NCI-H345 treated with DMSO at 0.1 percent for 48 hours (cell line): Measurements from ENCODE around the gene SRBD1.
A peak's percentile ranks its signal among the peaks of the same experiment; 100 is the strongest.

ENCODE experiments used
- DNase-seq: peaks from one replicate; lab custom pipeline; 2025; ENCODE audit not compliant: unreplicated experiment; lab: John Stamatoyannopoulos, UW

The SRBD1 gene

DNA sequence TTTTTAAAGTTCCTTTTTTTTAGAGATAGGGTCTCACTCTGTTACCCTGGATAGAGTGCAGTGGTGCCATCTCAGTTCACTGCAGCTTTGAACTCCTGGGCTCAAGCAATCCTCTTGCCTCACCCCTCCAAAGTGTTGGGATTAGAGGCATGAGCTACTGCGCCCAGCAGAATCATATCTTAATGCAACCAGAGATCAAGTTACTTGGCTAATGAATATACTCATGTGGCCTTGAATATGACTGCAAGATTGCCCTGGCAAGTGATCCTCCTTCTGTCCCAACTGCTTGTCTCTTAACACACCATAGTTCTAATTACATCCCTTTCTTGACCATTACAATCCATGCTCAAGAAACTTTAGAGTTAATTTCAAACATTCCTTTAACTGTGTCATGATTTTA lies 133.5 kb downstream of the SRBD1 start:
- DNase-seq, result no peak

DNA sequence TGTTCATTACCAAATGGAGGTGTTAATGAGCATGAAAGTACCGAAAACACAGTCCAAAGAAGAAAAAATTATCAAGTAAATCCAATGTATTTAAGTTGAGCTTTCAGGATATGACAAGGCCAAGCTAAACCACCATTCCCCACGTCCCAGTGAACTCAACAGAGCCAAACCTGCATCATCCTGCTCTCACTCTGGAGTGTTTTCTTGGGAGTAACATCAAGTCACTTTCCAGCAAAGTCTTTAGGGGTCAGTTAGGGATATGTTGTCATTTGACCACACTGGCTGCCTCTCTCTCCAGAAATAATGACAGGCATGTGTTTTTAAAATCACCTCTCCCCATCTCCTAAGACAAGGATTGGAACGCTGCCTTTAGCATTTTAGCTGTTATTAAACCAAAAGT lies 140.5 kb downstream of the SRBD1 start:
- no peak for DNase-seq

DNA sequence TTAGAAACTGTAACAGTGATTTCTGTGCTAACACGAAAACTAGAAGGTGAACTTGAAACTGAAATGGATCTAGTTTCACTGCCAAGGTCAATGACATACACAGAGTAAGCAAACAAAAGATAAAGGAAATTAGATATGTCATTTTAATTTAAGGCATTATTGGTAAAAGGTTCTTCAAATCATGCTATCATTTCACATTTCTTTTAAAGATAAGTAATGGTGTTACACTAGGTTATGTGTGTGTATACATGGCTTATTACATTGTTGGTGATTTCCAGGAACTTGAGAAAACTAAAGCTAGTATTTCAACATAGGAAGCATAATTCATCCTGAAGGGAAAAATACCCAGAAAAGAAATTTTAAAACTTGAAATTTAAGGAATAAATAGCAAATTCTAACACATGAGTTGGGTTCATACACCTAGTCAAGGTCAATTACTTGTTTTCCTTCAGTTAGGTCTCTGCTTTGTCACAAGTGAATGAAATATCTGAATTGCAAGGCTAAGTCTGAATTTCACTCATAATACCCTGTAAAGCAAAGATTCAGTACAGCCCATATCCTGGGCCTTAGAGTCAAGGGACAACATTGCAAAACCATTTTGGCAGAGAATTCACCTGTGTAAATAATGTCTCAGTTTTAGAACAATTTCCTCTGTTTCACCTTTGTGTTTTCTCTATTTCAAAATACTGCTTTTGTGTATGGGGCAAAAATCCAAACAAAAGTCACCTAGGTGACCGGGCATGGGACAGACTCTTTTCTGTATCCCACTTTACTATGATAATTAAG lies 141.6 kb downstream of the SRBD1 start:
- peak; percentile 71 for DNase-seq

DNA sequence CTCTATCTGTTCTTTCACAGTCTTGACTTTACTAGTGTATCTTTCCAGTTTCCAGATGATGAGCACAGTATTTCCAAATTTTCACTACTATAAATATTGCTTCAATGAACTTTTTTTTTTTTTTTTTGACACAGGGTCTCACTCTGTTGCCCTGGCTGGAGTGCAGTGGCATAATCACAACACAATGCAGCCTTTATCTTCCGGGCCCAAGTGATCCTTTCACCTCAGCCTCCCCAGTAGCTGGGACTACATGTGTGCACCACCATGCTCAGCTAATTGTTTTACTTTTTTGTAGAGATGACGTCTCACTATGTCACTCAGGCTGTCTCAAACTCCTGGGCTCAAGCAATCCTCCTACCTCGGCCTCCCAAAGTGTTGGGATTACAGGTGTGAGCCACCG lies 142.8 kb downstream of the SRBD1 start:
- no peak for DNase-seq

DNA sequence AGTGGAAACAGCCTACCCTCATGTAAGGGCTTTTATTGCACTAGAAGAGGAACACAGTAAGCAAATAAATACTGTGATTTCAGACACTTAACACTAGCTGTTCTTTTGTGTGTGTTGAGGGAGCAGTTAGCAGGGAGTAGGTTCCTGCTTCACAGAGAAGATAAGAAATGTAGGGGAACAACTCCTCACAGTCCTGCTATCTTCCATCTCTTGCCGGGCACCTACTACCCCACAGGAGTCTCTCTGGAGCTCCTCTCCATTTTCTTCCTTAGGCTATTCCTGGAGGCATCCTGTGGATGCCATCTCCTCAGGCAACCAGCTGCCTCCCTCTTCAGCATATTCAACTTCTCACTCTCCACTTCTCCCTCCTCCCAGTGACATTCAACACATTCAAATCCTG lies 145.0 kb downstream of the SRBD1 start:
- peak; percentile 40 for DNase-seq

DNA sequence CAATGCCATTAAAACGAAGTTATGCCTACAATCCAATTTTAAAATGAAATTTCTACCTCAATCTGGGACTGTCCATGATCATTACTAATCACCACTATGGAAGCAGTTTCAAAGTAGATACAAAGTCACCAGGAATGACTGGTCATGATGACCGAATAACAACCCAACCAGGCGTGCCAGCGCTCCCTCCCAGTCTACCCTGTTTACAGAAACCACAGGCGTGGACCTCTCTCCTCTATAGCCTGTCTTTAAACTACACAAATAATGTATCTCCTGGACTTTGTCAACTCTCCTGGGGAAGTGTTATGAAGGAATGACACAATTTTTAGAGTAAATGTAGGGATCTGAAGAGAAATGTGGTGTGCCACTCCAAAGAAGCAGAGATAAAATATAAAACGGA lies 150.2 kb downstream of the SRBD1 start:
- DNase-seq, result no peak

DNA sequence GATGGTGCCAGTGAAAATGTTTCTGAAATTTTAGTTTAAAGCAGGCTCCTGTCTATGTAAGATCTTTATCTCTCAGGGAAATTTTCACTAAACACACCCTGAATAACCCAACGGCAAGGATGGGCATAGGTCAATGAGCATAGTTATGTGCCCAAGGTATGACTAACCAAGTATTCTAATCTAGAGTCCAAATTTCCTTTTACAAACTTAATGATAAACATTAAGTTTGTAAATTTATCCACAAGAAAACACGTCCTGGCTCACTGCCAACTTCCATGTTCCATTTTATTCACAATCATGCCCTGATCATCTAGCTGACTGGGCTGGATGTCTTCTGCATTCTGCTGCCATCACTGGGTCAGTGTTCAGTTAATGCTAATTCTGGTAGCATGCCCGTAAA lies 151.2 kb downstream of the SRBD1 start:
- DNase-seq, result no peak

DNA sequence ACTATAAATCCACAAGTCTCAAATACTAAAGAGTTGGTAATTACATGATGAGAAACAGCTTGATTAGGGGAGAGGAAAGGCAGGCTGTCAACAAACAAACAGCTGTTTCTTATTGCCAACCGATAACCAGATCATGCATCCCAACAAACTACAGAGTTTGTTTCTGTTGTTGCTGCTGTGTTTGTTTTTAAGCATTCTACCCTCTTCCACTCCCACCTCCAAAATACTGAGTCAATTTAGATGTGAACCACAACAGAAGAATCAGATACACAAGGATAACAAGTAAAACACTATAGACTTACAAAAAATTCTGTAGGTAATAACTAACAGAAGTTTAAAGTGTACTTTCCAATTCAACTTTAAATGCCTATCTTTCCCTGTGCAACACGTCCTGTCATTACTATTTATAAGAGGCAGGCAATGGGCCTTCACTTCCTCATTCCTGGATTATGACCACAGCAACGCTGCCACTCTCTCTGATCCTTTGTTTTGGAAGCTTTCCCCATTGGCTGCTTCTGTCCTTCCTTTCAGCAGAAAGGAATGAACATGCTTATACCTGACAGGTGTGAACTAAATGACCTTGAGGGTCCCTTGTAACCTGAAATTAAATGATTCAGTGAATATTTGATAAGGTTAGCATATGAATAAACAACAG lies 152.0 kb downstream of the SRBD1 start:
- DNase-seq, result no peak

DNA sequence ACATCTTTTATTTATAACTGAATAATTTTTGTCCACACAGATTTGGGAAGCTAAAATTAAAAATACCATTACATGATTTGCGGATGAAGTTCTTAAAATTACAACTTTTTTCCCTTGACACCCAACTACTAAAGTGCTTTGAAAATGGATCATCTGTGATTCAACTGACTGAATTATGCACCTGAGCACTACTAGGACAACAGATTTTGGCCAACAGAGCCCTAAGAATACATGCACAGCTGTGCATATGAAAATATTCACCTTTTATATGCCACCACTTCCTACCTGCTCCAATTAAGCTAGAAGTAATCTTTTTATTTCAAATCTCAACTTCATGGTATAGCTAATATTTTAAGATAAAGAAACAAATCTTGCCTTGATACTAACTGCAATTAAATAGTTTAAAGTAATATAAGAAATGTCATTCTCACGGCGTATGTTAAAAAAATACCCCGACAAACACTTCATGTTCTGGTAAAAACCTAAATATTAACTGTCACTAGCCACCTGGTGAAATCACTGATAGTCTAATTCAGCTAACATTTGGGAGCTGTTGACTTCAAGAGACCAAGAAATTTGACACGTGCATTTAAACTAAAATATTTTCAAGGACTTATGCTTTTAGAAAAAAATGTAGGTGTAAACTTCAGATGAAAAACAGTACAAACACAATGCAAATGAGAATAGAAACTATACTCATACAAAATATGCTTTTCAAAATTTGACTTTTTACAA lies 153.7 kb downstream of the SRBD1 start:
- DNase-seq, result no peak

DNA sequence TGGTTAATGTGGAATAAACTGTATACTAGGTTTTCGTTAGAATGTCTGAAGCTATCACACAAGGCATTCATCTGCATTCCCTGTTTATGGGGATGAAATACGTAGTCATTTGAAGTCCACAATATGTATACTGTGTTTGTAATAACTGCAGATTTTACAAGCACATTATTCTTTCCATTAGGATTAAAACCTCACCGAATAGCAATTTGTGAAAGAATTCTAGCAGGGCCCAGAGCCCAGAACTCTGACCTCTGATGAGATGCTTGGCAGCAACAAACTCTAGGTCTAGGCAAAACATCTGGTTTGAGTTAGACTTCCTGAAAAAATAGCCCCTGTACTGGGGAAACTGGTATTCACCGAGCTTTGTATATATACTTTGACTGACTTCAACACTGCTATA lies 158.2 kb downstream of the SRBD1 start:
- DNase-seq, result no peak

DNA sequence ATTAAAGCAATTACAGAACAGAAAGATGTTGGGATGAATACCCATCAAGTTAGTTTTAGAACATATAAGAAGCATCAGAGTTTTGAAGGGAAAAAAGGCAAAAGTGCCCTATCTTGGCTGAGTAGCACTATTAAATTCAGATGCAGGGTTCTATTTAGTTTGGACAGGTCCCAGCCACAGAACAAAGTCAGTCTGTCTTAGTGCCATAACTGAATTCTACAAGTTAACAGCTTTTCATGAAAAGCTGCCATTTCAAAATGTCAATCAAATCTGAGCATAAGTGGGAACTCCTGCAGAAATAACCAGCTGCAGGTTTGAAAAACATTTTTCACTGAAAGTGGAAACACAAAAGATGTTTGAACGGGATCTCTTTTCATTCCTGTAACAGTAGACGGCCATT lies 160.4 kb downstream of the SRBD1 start:
- no peak for DNase-seq

DNA sequence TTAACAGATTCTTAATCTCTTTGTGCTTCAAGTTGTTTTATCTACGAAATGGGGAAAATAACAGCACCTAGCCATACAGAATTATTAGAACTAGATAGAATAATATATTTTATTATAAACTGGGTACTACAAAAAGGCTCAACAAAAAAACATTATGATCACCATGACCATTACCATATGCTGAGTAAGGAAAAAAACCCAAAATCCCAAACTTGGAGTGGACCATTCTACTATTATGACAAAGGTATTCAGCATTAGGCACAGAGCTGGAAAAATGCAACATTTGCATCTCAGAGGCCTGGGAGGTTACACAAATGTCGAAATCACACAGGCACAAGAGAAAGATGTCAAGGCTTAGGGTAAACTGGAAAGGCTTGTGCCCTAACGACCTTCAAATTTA lies 162.8 kb downstream of the SRBD1 start:
- DNase-seq, result no peak

DNA sequence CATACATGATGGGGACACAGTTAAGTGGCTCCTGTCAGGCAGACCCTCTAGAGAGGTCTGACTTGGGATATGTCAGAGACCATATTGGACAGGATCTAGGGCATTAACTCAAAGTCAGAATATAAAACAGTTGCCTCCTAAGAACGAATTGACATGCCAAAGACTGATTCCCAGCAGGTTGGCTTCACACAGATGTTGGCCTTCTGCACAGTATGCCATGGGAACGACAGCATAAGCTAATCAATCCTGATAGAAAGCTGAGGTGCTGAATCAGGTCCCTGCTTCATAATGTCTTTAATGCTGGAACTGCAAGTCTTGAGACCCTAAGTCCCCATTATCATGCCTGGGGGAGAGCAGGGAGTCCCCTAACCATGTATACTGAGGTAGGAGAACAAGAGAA lies 165.1 kb downstream of the SRBD1 start:
- DNase-seq, result no peak

DNA sequence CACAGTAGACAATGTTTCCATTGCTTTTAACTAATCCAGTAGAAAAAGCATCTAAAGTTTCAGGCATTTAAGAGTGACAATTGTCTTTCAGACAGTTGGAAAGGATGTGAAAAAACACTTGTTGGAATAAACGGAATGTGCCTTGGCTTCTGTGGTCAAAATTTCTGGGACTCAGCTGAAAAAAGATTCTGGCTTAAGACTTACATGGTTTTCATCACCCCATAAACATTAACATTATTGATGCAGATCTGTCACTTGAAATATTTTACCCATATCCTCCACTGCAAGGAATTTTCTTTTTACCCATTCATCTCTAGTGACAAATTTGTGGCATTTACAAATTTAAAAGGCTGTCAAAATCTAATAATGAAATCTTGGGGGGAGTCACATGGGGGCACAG lies 166.0 kb downstream of the SRBD1 start:
- no peak for DNase-seq

DNA sequence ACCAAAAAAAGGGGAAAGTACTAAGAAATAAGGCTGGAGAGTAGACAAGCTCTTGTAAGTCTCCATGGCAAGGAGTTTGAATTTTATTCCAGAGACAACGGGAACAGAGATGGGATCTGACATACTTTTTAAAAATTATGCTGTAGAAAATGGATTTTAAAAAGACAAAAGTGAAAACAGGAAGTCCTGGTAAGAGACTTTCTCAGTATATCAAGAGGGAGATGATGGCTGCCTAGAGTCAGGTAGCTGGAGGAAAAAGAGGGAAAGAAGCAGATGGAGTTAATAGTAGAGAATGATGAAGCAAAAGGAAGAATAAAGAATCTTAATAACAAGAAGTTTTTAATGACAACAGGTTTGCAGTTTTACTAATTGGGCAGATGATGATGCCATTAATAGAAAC lies 168.1 kb downstream of the SRBD1 start:
- no peak for DNase-seq

DNA sequence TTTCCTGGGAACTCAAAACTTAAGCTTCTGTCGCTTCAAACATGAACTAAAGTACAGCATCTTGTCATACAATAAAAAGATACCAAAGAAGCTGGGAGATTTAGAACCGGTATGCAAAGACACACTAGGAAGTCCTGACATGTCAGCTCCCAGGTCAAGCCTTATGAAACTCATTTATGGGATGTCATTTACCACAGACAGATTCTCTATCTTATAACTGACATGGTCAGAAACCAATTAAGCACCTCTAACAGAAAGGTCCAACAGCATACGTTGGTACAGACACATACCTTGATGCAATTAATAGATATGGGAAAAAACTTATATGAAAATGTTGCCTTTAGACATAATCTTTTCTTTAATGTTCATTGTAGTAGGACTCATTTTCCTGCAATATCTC lies 169.0 kb downstream of the SRBD1 start:
- DNase-seq, result no peak

DNA sequence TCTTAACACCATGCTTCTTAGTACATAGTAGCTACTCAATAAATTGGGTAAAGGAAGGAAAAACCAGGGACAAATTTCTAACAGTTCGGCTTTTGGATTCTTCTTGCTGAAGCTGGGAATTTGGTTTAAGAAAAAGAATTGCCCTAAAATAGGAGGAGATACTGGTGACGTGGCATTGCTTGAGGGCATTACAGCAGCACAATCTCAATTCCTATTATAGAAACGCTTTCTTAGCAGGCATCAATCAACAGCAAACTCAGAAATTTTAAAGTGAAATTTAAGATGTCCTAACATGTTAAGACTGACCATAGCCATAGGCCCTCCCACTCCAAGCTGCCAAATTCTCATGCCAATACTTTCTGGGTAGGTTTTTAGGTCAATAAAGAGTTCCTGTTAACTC lies 169.5 kb downstream of the SRBD1 start:
- no peak for DNase-seq

DNA sequence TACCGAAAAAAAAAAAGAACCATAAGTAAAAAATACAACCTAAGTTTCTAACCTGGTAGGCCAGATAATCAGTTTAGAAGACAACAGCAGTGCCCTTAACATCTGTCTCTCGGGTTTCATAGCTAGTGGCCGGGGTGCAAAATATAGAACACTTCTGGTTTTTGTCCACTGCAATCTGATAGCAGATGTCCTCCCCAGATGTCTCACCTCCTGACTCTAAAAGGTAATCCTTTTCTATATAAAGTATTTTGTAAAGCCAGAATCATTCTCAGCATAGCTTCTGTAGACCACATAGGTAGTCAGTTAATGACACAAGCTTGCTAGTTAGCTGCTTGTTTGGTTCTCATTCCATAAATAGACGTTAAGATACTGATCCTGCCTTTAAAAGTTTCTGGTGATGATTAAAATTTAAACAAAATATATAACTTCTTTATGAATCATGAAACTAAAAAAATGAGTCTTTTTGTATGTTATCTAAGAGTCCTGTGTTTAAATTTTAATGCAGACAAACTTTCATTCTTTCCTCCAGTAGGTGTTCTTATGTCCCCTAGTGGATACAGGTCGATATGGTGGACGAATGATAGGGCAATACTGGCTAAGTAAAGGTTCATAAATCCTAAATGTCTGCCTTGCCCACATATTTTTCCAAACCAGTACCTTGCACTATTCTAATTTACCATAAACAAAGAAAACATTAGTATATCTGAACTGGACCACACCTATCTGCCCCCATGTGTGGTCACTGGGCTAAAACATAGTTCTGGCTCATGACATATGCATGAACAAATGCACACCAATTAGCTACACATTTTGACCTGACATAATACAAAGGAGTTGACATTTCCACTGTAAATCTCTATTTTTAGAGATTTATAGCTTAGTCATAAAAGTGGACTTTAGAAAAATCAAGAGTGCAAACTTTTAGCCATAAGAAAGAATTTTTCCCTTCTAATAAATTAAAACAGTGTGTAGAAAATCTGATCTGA lies 171.0 kb downstream of the SRBD1 start:
- no peak for DNase-seq

DNA sequence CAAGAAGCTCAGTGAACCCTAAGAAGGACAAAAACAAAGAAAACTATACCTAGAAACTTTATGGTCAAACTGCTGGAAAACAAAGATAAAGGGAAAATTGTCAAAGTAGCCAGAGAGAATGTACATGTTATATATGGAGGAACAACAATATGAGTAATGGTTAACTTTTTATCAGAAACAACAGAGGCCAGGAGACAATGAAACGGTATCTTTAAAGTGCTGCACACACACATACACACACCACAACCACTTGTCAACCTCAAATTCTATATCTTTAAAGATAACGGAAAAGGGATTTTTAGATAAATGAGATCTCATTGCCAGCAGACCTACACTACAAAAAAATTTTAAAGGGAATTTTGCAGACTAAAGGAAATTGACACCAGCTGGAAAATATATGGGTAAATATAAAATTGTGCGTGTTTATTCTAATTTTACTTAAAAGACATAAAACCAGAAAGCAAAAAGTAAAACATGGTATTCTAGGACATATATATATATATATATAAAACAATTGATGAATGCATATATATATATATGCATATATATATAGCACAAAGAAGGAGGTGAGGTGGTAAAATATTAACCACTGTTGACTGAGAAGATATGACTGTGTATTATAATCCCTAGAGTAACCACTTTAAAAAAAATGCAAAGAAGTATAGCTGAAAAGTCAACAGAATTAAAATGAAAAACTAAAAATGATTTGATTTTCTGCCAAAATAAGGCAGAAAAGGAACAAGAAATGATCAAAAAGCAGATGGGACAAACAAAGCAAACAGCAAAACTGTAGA lies 172.0 kb downstream of the SRBD1 start:
- DNase-seq, result no peak

DNA sequence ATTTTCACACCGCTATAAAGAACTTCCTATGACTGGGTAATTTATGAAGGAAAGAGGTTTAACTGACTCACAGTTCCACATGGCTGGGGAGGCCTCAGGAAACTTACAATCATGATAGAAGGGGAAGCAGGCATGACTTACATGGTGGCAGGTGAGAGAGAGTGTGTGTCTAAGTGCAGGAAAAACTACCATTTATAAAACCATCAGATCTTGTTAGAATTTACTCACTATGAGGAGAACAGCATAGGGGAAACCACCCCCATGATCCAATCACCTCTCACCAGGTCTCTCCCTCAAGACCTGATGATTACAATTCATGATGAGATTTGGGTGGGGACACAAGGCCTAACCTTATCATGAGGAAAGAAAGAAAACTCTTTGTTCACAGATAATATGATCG lies 174.6 kb downstream of the SRBD1 start:
- no peak for DNase-seq
